GM19397 (cell line): ENCODE results near the gene TMEM217.
A peak's percentile ranks its signal among the peaks of the same experiment; 100 is the strongest.
"Not testable (repeated sequence)": the region's sequence is repeated elsewhere in the genome, so short reads cannot be mapped to it uniquely, and the experiment has no call there.

ENCODE experiments used
- ATAC-seq: cut with Tn5 transposase; IDR thresholded peaks from one replicate; pipeline ENCODE4 v1.9.1; 2021; ENCODE audit warnings: mild to moderate bottlenecking, moderate library complexity; ENCODE audit not compliant: unreplicated experiment

TMEM217 gene

DNA sequence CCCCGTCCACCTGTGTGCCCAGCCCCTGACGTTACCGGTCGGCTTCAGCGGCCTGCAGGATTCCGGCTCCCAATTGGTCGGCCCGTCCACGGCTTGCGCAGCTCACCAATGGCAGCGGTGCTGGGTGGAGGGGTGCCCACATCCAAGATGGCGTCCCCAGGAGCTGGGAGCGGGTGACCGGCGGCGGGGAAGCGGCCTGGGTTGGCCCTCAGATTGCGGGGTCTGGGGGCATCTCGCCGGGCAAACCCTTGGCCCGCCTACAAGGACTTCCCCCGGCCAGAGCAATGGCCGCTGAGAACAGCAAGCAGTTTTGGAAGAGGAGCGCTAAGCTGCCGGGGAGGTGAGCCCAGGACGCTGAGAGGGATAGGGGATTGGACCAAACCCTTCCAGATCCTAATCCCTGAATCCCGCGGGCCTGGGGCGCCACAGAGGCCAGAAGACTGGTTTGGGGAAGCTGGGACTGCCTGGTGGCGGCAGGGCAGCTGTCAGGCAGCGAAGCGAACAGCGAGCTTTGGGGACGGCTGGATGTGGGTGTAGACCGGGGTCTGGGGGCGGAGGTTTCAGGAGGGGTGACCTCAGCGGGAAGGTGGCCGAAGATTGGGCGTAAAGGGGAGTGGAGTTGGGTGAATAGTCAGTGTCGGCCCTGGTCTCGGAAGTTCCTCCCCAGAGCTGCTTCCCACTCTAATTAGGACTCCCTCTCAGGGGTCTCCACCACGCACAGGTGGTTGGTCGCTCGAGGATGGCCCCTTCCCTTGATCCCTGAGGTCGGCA, at the start of gene TMEM217, which contains the start of gene TBC1D22B:
TSS of gene TMEM217 (minus strand) at position 511 of the 771 bp plus-strand sequence. CDS start 39,114 bp downstream, outside the sequence.
TSS of gene TBC1D22B (plus strand) at position 139 of the 771 bp plus-strand sequence. CDS start at position 285, 146 bp downstream.
- peak; percentile 98 for ATAC-seq

DNA sequence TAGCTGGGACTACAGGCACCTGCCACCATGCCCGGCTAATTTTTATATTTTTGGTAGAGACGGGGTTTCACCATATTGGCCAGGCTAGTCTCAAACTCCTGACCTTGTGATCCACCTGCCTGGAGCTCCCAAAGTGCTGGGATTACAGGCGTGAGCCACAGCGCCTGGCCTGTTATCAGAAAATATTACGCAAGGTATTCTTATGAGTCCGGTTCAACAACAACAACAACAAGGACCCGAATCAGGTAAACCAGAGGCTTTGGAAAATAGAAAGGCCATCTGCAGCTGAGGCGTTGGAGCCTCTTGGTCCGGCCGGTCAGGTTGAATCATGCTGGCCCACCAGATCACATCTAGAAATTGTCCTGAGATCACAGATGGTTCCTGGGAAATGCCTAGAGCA, 49.5 kb upstream of the TMEM217 start:
- not testable (repeated sequence) for ATAC-seq

- no peak for ATAC-seq
These were observed 48.8 kb upstream of the TMEM217 start for GRCh38 chr6:37306624-37307222.

- ATAC-seq = no peak
These were observed 48.0 kb upstream of the TMEM217 start for GRCh38 chr6:37305841-37306425.

- ATAC-seq = no peak
These were observed 46.8 kb upstream of the TMEM217 start for GRCh38 chr6:37304766-37305165.

DNA sequence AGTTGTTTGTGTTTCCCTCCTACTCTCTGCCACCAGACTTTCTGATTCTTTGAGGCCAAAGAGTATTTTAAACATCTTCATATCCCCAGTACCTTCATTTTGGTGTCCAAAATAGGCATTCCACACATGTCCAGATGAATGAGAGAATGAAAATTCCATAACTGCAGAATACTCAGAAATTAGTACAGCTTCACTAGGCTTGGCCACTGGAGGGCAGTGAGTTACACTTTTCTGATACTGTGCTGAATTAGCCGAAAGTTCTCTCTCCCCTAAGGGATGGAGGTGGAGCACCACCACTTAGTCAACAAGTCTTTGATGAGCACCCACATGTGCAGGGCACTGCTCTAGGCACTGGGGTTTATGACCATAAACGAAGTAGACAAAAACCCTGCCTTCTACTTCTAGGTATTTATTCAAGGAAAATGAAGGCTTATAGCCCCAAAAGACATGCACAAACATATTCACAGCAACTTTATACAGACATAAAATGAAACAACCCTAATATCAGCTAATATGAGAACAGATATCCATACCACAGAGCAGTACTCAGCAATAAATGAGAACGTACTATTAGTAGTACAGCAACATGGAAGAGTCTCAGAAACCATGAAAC, 46.1 kb upstream of the TMEM217 start:
- no peak for ATAC-seq

- ATAC-seq = no peak
These were observed 45.2 kb upstream of the TMEM217 start for GRCh38 chr6:37303091-37303660.

GRCh38 chr6:37302086-37302686, 44.2 kb upstream of the TMEM217 start:
- no peak for ATAC-seq

- no peak for ATAC-seq
These were observed 42.0 kb upstream of the TMEM217 start for GRCh38 chr6:37299990-37300389.

DNA sequence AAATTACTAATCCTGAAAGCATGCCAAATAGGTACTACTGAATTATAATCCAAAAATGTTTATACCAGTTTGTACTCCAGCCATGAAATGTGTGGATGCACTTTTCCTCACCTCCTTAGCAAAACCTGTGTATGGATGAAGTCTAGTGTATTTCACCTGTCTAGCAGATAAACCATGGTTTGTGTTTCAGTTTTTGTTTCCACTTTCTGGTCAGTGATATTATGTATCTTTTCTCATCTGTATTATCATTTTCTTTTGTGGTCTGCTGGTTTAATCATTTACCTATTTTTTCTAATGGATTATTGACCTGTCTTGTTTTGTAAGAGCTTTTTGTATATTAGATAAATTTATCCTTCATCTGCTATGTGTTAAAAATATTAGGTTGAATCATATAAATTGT, 41.0 kb upstream of the TMEM217 start:
- ATAC-seq = no peak

GRCh38 chr6:37297637-37298036, 39.7 kb upstream of the TMEM217 start:
- not testable (repeated sequence) for ATAC-seq

- ATAC-seq = no peak
These were observed 35.5 kb upstream of the TMEM217 start for GRCh38 chr6:37293426-37293825.

DNA sequence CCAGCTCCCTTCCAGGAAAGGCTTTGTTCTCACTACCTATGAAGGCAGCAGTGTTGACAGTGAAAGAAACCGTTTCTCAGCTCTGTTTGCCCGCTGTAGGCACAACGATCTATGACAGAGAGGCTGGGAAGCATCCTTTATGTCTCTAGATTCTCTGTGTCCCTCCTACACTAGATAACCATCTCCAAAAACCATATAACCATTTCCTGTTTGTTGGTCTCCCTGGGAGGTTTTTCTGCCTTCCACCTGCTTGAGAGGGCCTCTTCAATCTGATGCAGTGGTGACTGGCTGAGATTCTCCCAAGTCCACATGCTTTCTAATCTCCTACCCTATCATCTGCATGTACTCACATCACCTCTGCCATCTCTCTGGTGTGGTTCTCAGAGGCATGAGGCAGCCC, 32.0 kb upstream of the TMEM217 start:
- no peak for ATAC-seq

- ATAC-seq = no peak
These were observed 30.3 kb upstream of the TMEM217 start for GRCh38 chr6:37288247-37288646.

GRCh38 chr6:37287519-37288157, 29.7 kb upstream of the TMEM217 start:
- no peak for ATAC-seq

- ATAC-seq = no peak
These were observed 27.9 kb upstream of the TMEM217 start for GRCh38 chr6:37285861-37286311.

- ATAC-seq = no peak
These were observed 26.8 kb upstream of the TMEM217 start for GRCh38 chr6:37284781-37285180.

GRCh38 chr6:37283671-37284151, 25.8 kb upstream of the TMEM217 start:
- no peak for ATAC-seq

- ATAC-seq = no peak
These were observed 25.3 kb upstream of the TMEM217 start for GRCh38 chr6:37283268-37283667.

DNA sequence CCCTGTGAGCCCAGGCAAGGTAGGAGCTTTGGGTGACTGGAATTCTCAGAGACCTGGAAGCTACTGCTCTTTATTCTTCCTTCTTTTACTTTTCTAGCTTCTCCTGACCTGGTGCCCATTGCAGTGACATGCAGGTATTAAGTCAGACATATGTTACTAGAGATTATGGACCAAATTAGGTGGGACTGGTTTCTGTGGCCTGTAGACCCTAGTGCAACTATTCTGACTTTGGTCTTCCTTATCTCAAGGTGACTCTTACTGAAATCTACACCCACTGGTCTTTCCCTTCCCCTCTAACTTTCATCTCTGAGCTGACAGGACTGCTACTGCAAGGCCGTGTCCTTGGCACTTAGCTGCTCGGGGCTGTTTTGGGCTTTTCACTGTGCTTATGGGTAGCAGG, 24.4 kb upstream of the TMEM217 start:
- ATAC-seq = no peak
